A673 (cell line): Measurements from ENCODE around the gene NOP14. TPM values are rescaled to one million over a fixed set of nuclear protein-coding genes. Genes with fewer than 3 reads are reported as not detected.

Experiments
- Bru-seq: library from RNA; stranded (reverse); fragments of 400-500 nt; gene quantifications from one replicate; lab custom pipeline; 2021; lab: Mats Ljungman, UMichigan
- BruChase-seq, 2 experiments: library from RNA; stranded (reverse); fragments of 400-500 nt; gene quantifications; one replicate each; lab custom pipeline; 2021; lab: Mats Ljungman, UMichigan
- BruUV-seq: library from RNA; stranded (reverse); fragments of 400-500 nt; replicated peaks from 2 replicates; lab custom pipeline; 2021; lab: Mats Ljungman, UMichigan
- CTCF ChIA-PET: fragments of 300-600 bp; sonication (Branson Sonifier 250); formaldehyde crosslinking; loops from one replicate; lab custom pipeline; 2022; ENCODE audit warnings: antibody characterized with exemption; lab: Charles Lee
- POLR2A ChIA-PET: fragments of 300-600 bp; sonication (Branson Sonifier 250); formaldehyde crosslinking; loops from one replicate; lab custom pipeline; 2022; ENCODE audit warnings: antibody characterized with exemption; ENCODE audit not compliant: low non-redundant PET; lab: Charles Lee
- DNase-seq: peaks from one replicate; pipeline ENCODE4 v3.0.0-alpha.2; 2015; ENCODE audit warnings: low spot score
- H3K27ac ChIP-seq: fragments of 200-600 bp; sonication (generic); 2 replicates; pipeline ENCODE4 v1.5.1; 2016; ENCODE audit warnings: mixed run types, low read depth, mild to moderate bottlenecking, mixed read lengths, antibody characterized with exemption, low read length; ENCODE audit not compliant: poor library complexity, severe bottlenecking
- H3K27me3 ChIP-seq: fragments of 200-600 bp; sonication (generic); replicated peaks from 2 replicates; pipeline ENCODE4 v1.6.1; 2017; ENCODE audit warnings: mixed run types, low read depth, mild to moderate bottlenecking, mixed read lengths, antibody characterized with exemption, low read length; ENCODE audit not compliant: insufficient read depth, poor library complexity
- H3K36me3 ChIP-seq: fragments of 200-600 bp; sonication (generic); 2 replicates; pipeline ENCODE4 v1.6.1; 2016; ENCODE audit warnings: mixed run types, mild to moderate bottlenecking, mixed read lengths, antibody characterized with exemption, low read length; ENCODE audit not compliant: insufficient read depth, poor library complexity, severe bottlenecking
- H3K4me1 ChIP-seq: fragments of 200-600 bp; sonication (generic); 2 replicates; pipeline ENCODE4 v1.6.1; 2017; ENCODE audit warnings: mixed run types, mild to moderate bottlenecking, mixed read lengths, antibody characterized with exemption, low read length; ENCODE audit not compliant: insufficient read depth, poor library complexity, severe bottlenecking
- H3K4me3 ChIP-seq: fragments of 200-600 bp; sonication (generic); 2 replicates; pipeline ENCODE4 v1.5.1; 2016; ENCODE audit warnings: low read depth, mixed run types, mild to moderate bottlenecking, mixed read lengths, low read length; ENCODE audit not compliant: poor library complexity, severe bottlenecking
- H3K9me3 ChIP-seq: fragments of 200-600 bp; sonication (generic); 2 replicates; pipeline ENCODE4 v1.6.1; 2016; ENCODE audit warnings: mixed run types, low read depth, mild to moderate bottlenecking, mixed read lengths, antibody characterized with exemption, low read length; ENCODE audit not compliant: poor library complexity, severe bottlenecking
- EZH2 ChIP-seq: fragments of 200-600 bp; sonication (generic); IDR thresholded peaks from 2 replicates; pipeline ENCODE4 v1.6.1; 2017; ENCODE audit warnings: borderline replicate concordance, low read depth, mild to moderate bottlenecking, mixed read lengths, antibody characterized with exemption, low read length; ENCODE audit not compliant: poor library complexity, severe bottlenecking
- intact Hi-C: fragments of 100-400 bp; cut with micrococcal nuclease; formaldehyde crosslinking; loops from one replicate; pipeline ENCODE4 v1.10.0; 2022; ENCODE audit not compliant: unreplicated experiment
- long read RNA-seq: library from polyadenylated mRNA; stranded (forward); transcript quantifications from one replicate; pipeline ENCODE4 v2.0.0, GENCODE V29; 2022
- total RNA-seq: library from RNA; stranded (reverse); gene quantifications from 2 replicates; pipeline ENCODE4 v1.2.3, GENCODE V29; 2021
- TF ChIP-seq, protein P1 (sequence below): fragments of 300-800, 200-600 bp; sonication (generic); conservative IDR thresholded peaks from 2 replicates; pipeline ENCODE4 v1.5.1; 2017; ENCODE audit warnings: low read depth, mild to moderate bottlenecking, antibody characterized with exemption, low read length, moderate library complexity, mixed read lengths

NOP14 gene
- 60.9 and 69.9 TPM in 2 replicates for total RNA-seq
- percentile 79 among the genes with signal in this experiment for Bru-seq, nascent RNA
- BruChase-seq, experiment 1, labeled RNA remaining after a 2-hour chase, result percentile 78 among the genes with signal in this experiment
- percentile 91 among the genes with signal in this experiment for BruChase-seq, experiment 2, labeled RNA remaining after a 6-hour chase
- long read RNA-seq, transcript NOP14-202 (17 exons, 2,535 nt), result minor isoform, 6 of 66 reads
- long read RNA-seq, transcript NOP14-203 (18 exons, 3,538 nt), result major isoform, 30 of 66 reads
- long read RNA-seq, partial matches to known transcripts, result 7 of 66 reads
- long read RNA-seq, other reads (novel, unspliced or antisense), result 19 of 66 reads

DNA sequence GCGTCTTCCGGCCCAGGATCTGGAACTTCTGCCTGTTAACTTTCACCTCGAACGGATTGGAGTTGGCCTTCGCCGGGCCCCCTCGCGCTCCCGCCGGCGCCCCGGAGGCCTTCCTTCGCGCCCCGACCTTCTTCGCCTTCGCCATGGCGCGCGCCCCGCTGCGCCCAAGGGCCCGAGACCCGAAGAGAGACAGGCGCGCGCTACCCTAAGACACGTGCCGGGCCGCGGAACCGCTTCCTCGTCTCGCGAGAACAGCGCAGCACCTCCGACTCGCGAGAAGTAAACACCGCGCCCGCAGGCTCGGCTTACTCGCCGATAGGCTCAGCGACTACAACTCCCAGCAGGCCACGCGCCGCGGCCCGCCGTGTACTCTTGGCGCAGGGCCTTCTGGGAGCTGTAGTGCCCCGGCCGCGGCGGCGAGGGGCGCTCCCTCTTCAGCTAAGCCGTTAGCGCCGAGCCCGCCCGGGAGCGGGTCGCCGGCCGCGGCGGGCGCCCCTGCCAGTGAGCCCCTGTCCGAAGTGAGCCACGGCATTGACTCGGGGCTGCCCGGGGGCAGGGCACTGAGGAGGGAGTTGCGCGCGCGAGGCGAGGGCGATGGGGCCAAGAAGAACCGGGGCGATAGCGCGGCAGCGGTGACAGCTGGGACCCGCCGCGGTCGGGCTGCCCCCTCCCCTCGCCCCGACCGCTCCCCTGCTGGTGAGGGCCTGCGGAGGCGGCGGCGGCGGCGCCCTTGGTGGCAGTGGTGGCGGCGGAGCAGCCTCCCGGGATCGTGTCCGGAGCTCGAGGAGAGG, at the start of gene NOP14, which contains the start of gene GRK4:
Gene NOP14, minus strand, starts transcription at position 232 of the 791 bp plus-strand sequence. Its CDS starts 87 bp downstream, at position 145.
Gene GRK4, plus strand, starts transcription at position 397 of the 791 bp plus-strand sequence. CDS start 500 bp downstream, outside the sequence.
- Histone ChIP-seq H3K4me3 (peak within 1 kb of the TSS; percentile 78), H3K9me3 (no peaks in the 10 kb centered on the region), H3K27ac (peak within 1 kb of the TSS; percentile 89), H3K4me1 (peaks cover 7% of the 10 kb centered on the region), H3K36me3 (no peaks in the 10 kb centered on the region), H3K27me3 (no peaks in the 10 kb centered on the region)
- ChIA-PET POLR2A (no interaction called here), CTCF (interaction anchor here (0.6 to 1.4 kb wide), 3 partner anchors 14 to 20 kb away, joined by 3 to 5 read pairs (median 4); no protein-coding TSS in a partner anchor)
- BruUV-seq, result no TSS peak
- TF ChIP-seq, protein P1, sequence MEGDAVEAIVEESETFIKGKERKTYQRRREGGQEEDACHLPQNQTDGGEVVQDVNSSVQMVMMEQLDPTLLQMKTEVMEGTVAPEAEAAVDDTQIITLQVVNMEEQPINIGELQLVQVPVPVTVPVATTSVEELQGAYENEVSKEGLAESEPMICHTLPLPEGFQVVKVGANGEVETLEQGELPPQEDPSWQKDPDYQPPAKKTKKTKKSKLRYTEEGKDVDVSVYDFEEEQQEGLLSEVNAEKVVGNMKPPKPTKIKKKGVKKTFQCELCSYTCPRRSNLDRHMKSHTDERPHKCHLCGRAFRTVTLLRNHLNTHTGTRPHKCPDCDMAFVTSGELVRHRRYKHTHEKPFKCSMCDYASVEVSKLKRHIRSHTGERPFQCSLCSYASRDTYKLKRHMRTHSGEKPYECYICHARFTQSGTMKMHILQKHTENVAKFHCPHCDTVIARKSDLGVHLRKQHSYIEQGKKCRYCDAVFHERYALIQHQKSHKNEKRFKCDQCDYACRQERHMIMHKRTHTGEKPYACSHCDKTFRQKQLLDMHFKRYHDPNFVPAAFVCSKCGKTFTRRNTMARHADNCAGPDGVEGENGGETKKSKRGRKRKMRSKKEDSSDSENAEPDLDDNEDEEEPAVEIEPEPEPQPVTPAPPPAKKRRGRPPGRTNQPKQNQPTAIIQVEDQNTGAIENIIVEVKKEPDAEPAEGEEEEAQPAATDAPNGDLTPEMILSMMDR, result 0 out of 2 replicates have a peak, but pooled peaks have one; percentile 6
- no peak for TF ChIP-seq EZH2
- peak; percentile 99 for DNase-seq
- intact Hi-C loops, result no loop called here

- ChIA-PET POLR2A (no interaction called here), CTCF (no interaction called here)
- Histone ChIP-seq H3K9me3 (no peaks in the 10 kb centered on the region), H3K27ac (no peak overlapping the region), H3K36me3 (no peaks in the 10 kb centered on the region), H3K27me3 (no peaks in the 10 kb centered on the region), H3K4me1 (no peaks in the 10 kb centered on the region), H3K4me3 (no peak overlapping the region)
- DNase-seq, result no peak
- intact Hi-C loops, result no loop called here
- TF ChIP-seq, protein P1, result no peak
- no peak for TF ChIP-seq EZH2
- BruUV-seq, result no TSS peak
These were observed 48.4 kb upstream of the NOP14 start for GRCh38 chr4:3011456-3012220.

GRCh38 chr4:3010998-3011397, 47.8 kb upstream of the NOP14 start:
- no peaks in the 10 kb centered on the region for H3K9me3 ChIP-seq
- no peak overlapping the region for H3K27ac ChIP-seq
- no peak overlapping the region for H3K4me3 ChIP-seq
- intact Hi-C loops, result no loop called here
- H3K27me3 ChIP-seq, result no peaks in the 10 kb centered on the region
- ChIA-PET CTCF (no interaction called here), POLR2A (no interaction called here)
- DNase-seq, result no peak
- BruUV-seq, result no TSS peak
- H3K36me3 ChIP-seq, result no peaks in the 10 kb centered on the region
- H3K4me1 ChIP-seq, result no peaks in the 10 kb centered on the region
- no peak for TF ChIP-seq EZH2
- TF ChIP-seq, protein P1, result no peak
